Liver (tissue), 9 donors: ENCODE measurements around the gene ENAH. TPM values are rescaled to one million over a fixed set of nuclear protein-coding genes. Genes with fewer than 3 reads are reported as not detected.

Source experiments
- DNase-seq: peaks from one replicate; pipeline ENCODE4 v3.0.0-alpha.2; 2017; ENCODE audit warnings: low spot score
- H3K27ac ChIP-seq, 2 donors: one replicate each; pipeline ENCODE4 v1.7.0; 2013; ENCODE audit warnings: inconsistent platforms in 2 of 2, low read length in 2 of 2, control low read depth in 1 of 2, low read depth in 1 of 2, mild to moderate bottlenecking in 1 of 2
- H3K27me3 ChIP-seq, 4 donors: one replicate each; pipeline versions ENCODE4 v1.6.1 to v1.7.0; 2013; ENCODE audit warnings: low read length in 3 of 4, inconsistent platforms in 1 of 4, mild to moderate bottlenecking in 1 of 4, moderate library complexity in 1 of 4; ENCODE audit not compliant: control insufficient read depth in 4 of 4, insufficient read depth in 4 of 4
- H3K36me3 ChIP-seq, 4 donors: one replicate each; pipeline versions ENCODE4 v1.6.1 to v1.7.0; 2013; ENCODE audit warnings: low read length in 3 of 4, mild to moderate bottlenecking in 3 of 4, low read depth in 1 of 4, moderate library complexity in 1 of 4; ENCODE audit not compliant: control insufficient read depth in 4 of 4, insufficient read depth in 3 of 4
- H3K4me1 ChIP-seq, 4 donors: one replicate each; pipeline versions ENCODE4 v1.6.1 to v1.7.0; 2013; ENCODE audit warnings: low read length in 3 of 4, mild to moderate bottlenecking in 3 of 4, moderate library complexity in 1 of 4; ENCODE audit not compliant: control insufficient read depth in 4 of 4, insufficient read depth in 4 of 4
- H3K4me3 ChIP-seq, 3 donors: one replicate each; pipeline versions ENCODE4 v1.6.1 to v1.7.0; 2013; ENCODE audit warnings: low read length in 3 of 3, control low read depth in 1 of 3, low read depth in 1 of 3, mild to moderate bottlenecking in 1 of 3
- H3K9ac ChIP-seq, 2 donors: one replicate each; pipeline ENCODE4 v1.7.0; 2013; ENCODE audit warnings: low read length in 2 of 2, mild to moderate bottlenecking in 2 of 2, moderate library complexity in 2 of 2, control low read depth in 1 of 2, low read depth in 1 of 2
- H3K9me3 ChIP-seq, 4 donors: one replicate each; pipeline versions ENCODE4 v1.6.1 to v1.7.0; 2013; ENCODE audit warnings: low read length in 3 of 4; ENCODE audit not compliant: control insufficient read depth in 4 of 4
- CTCF ChIP-seq: fragments of 150-350 bp; IDR thresholded peaks from 2 replicates; pipeline ENCODE4 v1.5.1; 2017; ENCODE audit warnings: improper control_type of control experiment, low read depth, low read length; ENCODE audit not compliant: missing input control
- EGR1 ChIP-seq, 2 donors: IDR thresholded peaks; 2 replicates each; pipeline ENCODE4 v1.6.1; 2016 to 2018; ENCODE audit warnings: antibody characterized with exemption in 2 of 2, low read depth in 2 of 2
- HNF4A ChIP-seq, 2 donors: conservative IDR thresholded peaks; 2 replicates each; pipeline ENCODE4 v1.6.1; 2016; ENCODE audit warnings: antibody characterized with exemption in 2 of 2, mild to moderate bottlenecking in 2 of 2
- JUND ChIP-seq, 2 donors: IDR thresholded peaks; 2 replicates each; pipeline ENCODE4 v1.6.1; 2016; ENCODE audit warnings: antibody characterized with exemption in 2 of 2
- NR2F2 ChIP-seq: IDR thresholded peaks from 2 replicates; pipeline ENCODE4 v1.6.1; 2016; ENCODE audit warnings: antibody characterized with exemption
- RAD21 ChIP-seq, 2 donors: IDR thresholded peaks; 2 replicates each; pipeline ENCODE4 v1.6.1; 2016; ENCODE audit warnings: antibody characterized with exemption in 2 of 2, mild to moderate bottlenecking in 2 of 2
- RXRA ChIP-seq, 2 donors: IDR thresholded peaks; 2 replicates each; pipeline ENCODE4 v1.6.1; 2017 to 2018; ENCODE audit warnings: antibody characterized with exemption in 2 of 2, mild to moderate bottlenecking in 1 of 2
- SP1 ChIP-seq: IDR thresholded peaks from 2 replicates; pipeline ENCODE4 v1.6.1; 2018; ENCODE audit warnings: antibody characterized with exemption, mild to moderate bottlenecking
- ZBTB33 ChIP-seq: IDR thresholded peaks from 2 replicates; pipeline ENCODE4 v1.6.1; 2016; ENCODE audit warnings: antibody characterized with exemption
- WGBS: extraction: QIAGEN DNeasy Blood & Tissue Kit; methylation state at CpG from one replicate; pipeline ENCODE4 v1.1.7; 2013; 5-methylcytosine and 5-hydroxymethylcytosine counted together
- polyA plus RNA-seq, 2 donors: library from polyadenylated mRNA; stranded (reverse) in 1 of 2; unstranded in 1 of 2; fragments of 200-250 nt in 1 of 2; fragments of >200 nt in 1 of 2; fragmentation: Nextera tagmentation in 1 of 2; extraction: Ambion mirVana in 1 of 2; gene quantifications; one replicate each; pipeline versions ENCODE4 v1.2.1 to v1.2.3, GENCODE V29; 2013 to 2015
- total RNA-seq, 2 donors: library from RNA; depleted of rRNA; stranded (reverse); fragments of >200 nt; gene quantifications; one replicate each; pipeline ENCODE4 v1.2.3, GENCODE V29; 2014
- TF ChIP-seq, protein P1 (sequence below): IDR thresholded peaks from 2 replicates; pipeline ENCODE4 v1.6.1; 2016; ENCODE audit warnings: antibody characterized with exemption, mild to moderate bottlenecking
- donor health status: healthy.
- donor health status: healthy.
- donor health status: healthy.
- donor health status: healthy.
- donor health status: healthy.

Gene ENAH
- total and polyA plus RNA-seq, 4 donors = 2.8 to 8.4 (median 4.5) TPM

DNA sequence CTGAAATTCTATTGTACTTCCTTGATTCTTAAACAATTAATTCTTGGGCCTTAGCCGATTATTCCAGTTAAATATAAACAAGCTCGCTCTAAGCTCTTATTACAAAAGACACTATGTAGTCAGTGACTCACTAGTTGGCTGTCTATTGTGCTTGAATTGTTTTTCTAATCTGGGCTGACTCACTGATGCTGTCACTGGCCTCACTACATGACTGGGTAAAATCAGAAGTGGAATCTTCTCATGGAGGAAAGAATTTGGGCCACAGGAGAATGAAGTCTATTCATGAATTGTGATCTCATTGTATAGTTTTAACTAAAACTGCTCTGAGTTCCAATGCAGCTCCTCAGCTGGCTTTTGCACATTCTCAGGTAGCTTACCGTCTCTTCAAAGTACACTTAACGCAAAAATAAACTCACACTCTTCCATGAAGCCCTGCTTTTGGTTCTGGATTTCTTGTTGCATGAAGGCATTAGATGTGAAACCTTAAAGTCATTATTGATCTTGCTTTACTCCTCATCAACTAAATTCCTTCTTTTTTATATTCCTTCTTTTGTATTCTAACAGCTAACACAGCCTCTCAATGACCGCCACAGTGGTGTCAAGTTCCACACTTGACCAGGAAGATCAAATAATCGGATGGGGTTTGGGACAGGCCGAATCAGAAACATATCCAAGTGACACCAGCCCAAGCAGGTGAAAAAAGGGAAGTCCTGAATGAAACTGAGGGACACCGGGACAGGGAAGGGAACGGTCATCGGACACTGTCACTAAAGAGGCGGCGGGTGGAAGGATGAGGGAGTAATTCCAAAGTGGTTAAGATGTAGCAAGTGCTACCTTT, 144.2 kb downstream of the ENAH start:
- 83% methylated on average over 12 of the region's 12 CpGs for WGBS
- Histone ChIP-seq H3K36me3 (peaks cover 0 to 2% (median 0%) of the 10 kb centered on the region in 4 donors), H3K4me3 (no peak overlapping the region), H3K9me3 (no peaks in the 10 kb centered on the region), H3K9ac (no peak overlapping the region), H3K4me1 (no peaks in the 10 kb centered on the region), H3K27me3 (no peaks in the 10 kb centered on the region), H3K27ac (no peak overlapping the region)
- DNase-seq = no peak
- TF ChIP-seq NR2F2 (no peak), EGR1 (IDR thresholded peaks at IDR 0.05; ENCODE audit: low read depth in 2 of 2) (no peak), ZBTB33 (no peak), RAD21 (IDR thresholded peaks at IDR 0.05) (no peak), HNF4A (conservative IDR thresholded peaks at IDR 0.05) (no peak), JUND (IDR thresholded peaks at IDR 0.05) (peak; percentile 75 to 88)
- TF ChIP-seq, protein P1, sequence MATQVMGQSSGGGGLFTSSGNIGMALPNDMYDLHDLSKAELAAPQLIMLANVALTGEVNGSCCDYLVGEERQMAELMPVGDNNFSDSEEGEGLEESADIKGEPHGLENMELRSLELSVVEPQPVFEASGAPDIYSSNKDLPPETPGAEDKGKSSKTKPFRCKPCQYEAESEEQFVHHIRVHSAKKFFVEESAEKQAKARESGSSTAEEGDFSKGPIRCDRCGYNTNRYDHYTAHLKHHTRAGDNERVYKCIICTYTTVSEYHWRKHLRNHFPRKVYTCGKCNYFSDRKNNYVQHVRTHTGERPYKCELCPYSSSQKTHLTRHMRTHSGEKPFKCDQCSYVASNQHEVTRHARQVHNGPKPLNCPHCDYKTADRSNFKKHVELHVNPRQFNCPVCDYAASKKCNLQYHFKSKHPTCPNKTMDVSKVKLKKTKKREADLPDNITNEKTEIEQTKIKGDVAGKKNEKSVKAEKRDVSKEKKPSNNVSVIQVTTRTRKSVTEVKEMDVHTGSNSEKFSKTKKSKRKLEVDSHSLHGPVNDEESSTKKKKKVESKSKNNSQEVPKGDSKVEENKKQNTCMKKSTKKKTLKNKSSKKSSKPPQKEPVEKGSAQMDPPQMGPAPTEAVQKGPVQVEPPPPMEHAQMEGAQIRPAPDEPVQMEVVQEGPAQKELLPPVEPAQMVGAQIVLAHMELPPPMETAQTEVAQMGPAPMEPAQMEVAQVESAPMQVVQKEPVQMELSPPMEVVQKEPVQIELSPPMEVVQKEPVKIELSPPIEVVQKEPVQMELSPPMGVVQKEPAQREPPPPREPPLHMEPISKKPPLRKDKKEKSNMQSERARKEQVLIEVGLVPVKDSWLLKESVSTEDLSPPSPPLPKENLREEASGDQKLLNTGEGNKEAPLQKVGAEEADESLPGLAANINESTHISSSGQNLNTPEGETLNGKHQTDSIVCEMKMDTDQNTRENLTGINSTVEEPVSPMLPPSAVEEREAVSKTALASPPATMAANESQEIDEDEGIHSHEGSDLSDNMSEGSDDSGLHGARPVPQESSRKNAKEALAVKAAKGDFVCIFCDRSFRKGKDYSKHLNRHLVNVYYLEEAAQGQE = no peak

DNA sequence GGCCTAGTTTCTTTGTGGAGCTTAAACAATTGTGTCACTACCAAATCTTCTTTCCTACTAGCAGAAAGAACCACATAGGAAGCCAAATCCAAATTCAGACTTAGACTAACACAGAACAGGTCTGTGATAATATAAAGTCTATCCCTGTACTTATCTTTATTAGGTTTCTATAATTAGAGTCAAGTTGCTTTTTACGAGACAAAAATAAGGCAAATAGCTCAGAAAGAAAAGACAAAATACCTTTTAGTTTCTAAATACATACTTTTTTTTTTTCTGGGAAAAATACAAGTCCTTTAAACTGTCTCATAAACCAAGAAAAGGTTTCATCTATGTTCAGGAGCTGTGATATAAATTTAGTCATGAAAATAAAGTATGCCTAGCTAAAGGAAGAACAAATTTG, 146.2 kb downstream of the ENAH start:
- TF ChIP-seq EGR1 (IDR thresholded peaks at IDR 0.05; ENCODE audit: low read depth in 2 of 2) (no peak), NR2F2 (no peak), RXRA (IDR thresholded peaks at IDR 0.05) (no peak), CTCF (no peak), SP1 (no peak), HNF4A (conservative IDR thresholded peaks at IDR 0.05) (no peak)
- TF ChIP-seq, protein P1 = no peak
- no peak for DNase-seq
- Histone ChIP-seq H3K27ac (no peak overlapping the region), H3K9me3 (no peaks in the 10 kb centered on the region), H3K4me1 (no peaks in the 10 kb centered on the region), H3K9ac (no peak overlapping the region), H3K36me3 (peaks cover 0 to 2% (median 0%) of the 10 kb centered on the region in 4 donors), H3K4me3 (no peak overlapping the region), H3K27me3 (no peaks in the 10 kb centered on the region)
- 90% methylated on average over 1 of the region's 1 CpG for WGBS
